GM21447 (cell line): Measurements from ENCODE around the gene PUSL1.
A peak's percentile ranks its signal among the peaks of the same experiment; 100 is the strongest.
"Not testable (repeated sequence)": the region's sequence is repeated elsewhere in the genome, so short reads cannot be mapped to it uniquely, and the experiment has no call there.

Source experiments
- ATAC-seq: cut with Tn5 transposase; IDR thresholded peaks from one replicate; pipeline ENCODE4 v1.9.1; 2021; ENCODE audit not compliant: unreplicated experiment

The PUSL1 gene

DNA sequence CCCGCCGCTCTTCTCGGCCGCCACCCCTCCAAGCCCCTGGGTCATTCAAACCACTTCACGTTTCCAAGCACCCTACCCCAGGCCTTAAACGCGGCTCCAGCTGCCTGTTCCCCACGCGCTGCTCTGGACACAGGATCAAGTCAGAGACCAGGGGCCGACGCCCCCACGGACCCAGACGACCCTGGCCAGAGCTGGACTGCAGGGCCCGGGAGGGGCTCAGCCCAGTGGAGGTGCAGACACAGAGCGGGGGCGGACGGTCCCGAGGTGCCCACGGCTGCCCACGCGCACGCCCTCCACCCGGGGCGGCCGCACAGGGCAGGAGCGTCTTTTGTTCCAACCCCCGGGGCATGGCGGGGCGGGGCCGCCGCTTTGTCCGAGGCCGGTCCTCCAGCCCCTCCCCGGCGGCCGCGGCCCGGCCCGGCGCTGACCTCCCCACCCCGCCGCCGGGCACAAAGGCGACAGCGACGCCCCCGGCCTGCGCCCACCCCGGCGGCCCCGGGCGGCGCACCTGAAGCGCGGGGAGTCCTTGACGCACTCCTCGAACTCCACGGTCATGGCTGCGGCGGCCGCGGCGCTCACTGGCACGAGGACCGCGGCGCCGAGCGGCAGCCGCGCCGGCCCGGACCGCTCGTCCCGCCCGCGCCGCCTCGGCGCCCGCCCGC, 1.0 kb upstream of the PUSL1 start:
- ATAC-seq: peak; percentile 2

DNA sequence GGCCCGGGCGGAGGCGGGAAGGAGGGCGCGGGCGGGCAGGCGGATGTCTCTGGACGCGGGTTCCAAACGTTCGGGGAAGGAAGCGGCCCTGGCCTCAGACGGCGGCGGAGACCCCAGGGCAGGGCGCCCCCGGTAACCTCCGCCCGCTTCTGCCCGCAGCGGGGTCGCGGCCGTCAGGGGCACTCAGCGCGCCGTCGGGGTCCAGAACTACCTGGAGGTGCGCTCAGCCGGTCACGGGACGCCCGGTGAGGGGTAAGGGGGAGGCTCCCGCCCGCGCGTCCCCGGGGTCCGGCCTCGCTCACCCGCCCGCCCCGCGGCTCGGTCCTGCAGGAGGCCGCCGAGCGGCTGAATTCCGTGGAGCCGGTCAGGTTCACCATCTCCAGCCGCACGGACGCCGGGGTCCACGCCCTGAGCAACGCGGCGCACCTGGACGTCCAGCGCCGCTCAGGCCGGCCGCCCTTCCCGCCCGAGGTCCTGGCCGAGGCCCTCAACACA, 406 bp downstream of the PUSL1 start:
- peak; percentile 10 for ATAC-seq

DNA sequence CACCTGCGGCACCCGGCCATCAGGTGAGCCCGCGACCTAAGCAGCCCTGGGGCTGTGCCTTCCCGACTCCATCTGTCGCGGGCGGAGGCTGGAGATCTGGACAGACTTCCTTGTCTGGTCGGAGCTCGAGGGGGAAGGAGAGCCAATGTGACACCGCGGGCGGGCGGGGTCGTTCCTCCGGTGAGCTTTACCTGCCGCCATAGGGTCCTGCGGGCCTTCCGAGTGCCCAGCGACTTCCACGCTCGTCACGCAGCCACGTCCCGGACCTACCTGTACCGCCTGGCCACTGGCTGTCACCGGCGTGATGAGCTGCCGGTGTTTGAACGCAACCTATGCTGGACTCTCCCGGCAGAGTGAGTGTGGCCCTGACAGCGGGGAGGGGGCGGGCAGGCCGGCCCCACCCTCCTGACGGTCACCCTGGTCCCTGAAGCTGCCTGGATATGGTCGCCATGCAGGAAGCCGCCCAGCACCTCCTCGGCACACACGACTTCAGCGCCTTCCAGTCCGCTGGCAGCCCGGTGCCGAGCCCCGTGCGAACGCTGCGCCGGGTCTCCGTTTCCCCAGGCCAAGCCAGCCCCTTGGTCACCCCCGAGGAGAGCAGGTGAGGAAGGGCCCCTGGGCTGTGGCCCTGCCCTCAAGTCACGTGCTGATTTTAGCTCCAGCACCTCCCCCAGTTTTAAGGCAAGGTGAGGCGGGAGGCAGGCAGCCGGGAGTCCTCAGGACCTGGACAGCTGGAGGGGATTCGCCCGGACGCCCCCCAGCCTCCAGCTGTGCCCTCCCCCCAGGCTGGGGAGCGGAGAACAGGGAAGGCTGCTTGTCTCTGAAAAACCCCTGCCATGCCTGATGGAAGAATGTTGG, 1.1 kb downstream of the PUSL1 start:
- no peak for ATAC-seq

DNA sequence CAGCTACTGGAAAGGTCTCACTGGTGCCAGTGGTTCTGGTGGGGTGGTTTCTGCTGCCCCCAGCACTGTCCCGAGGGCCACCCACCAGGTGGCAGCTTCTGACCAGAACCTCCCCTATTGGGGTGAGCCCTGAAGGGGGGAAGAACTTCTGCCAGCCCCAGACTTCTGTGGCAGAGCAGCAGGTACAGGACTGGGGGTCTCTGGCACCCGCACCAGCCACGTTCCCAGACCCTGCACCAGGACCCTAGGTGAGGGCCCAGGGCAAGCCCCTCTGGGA, 1.6 kb downstream of the PUSL1 start:
- ATAC-seq: no peak

DNA sequence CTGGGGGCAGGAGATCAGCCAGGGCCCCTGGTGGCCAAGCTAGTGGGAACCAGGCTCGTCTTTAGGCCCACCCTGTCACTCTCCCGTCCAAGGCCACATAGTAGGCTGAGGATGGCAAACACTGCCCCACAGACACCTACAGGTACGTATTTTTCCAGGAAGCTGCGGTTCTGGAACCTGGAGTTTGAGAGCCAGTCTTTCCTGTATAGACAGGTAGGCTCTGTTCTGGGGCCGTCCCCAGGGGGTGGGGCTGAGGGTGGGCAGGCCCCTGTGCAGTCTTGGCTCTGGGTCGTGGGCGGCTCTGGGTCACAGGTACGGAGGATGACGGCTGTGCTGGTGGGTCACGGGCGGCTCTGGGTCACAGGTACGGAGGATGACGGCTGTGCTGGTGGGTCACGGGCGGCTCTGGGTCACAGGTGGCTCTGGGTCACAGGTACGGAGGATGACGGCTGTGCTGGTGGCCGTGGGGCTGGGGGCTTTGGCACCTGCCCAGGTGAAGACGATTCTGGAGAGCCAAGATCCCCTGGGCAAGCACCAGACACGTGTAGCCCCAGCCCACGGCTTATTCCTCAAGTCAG, 2.2 kb downstream of the PUSL1 start:
- ATAC-seq: no peak

DNA sequence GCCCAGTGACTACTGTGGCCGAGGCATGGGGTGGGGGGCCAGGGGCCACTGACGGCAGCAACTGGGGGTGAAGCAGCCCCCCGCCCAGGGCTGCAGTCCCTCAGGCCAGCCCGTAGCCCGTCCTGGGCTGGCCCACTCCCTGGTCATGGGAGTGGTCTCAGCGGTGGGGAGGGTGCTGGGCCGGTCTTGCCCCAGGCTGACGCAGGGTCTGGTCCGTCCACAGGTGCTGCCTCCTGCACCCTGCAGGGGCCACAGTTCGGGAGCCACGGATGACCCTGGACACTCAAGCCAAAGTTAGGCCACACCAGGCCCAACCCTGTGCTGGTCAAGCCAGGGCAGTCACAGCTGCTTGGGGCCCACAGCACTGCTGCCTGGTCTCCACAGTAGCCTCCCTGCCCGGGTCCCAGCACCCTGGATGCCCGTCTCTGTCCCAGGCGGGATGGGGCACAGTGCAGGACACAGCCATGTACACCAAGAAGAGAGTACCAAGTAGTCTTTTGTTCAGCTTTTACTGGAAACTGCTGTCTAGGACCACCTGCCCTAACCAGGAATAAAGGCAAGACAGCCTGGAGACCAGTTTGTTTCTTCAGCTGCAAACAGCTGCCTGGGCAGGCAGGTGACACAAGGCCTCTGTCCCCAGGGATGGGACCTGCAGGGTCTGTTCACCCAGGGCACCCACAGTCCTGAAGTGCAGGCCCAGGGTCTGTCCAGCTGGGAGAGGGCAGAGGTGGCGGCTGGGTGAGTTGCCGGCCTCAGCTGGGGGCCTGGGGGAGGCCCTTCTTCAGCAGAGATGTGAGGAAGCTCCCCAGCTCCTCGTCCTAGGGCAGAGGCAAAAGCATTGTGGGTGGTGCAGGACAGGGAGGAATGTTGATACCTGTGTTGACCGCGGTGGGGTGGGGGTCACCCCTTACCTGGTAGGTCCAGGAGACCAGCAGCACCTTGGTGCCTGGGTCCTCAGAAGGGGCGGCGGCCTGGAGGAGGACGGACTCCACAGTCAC, 3.0 kb downstream of the PUSL1 start:
- ATAC-seq: no peak

DNA sequence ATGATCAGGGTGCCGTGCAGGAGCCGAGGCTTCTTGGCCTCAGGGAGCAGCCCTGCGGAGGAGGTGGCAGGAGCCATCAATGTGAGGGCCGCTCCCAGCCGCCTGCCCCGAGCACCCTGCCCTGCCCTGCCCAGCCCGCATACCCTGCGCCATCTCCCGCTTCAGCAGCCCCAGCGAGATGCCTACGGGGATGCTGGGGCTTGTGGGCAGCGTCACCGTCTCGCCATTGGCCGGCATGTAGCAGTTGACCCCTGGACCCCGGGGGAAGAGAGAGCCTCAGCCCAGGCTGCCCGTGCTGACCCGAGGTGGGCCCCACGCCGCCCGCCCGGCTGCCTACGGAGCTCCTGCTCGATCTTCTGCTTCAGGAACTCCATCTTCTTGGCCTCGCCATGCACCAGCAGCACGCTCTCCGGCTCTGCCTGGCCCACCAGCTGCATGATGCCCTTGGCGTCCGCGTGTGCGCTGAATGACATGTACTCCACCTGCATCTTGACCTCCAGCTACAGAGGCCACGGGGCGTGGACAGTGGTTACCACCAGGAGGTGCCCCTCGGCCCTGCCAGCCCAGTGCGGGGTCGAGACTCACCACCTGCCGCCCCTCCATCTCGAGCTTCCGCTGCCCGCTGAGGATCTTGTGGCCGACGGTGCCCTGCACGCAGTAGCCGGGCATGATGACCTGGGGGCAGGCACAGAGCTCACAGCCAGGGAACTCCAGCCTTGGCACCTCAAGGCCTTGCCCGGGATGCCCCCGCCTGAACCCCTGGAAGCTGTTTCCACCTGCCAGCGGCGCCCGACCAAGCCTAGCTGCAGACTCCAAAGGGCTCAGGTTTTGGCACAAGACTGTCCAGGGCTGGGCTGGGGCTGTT, 4.3 kb downstream of the PUSL1 start:
- no peak for ATAC-seq

DNA sequence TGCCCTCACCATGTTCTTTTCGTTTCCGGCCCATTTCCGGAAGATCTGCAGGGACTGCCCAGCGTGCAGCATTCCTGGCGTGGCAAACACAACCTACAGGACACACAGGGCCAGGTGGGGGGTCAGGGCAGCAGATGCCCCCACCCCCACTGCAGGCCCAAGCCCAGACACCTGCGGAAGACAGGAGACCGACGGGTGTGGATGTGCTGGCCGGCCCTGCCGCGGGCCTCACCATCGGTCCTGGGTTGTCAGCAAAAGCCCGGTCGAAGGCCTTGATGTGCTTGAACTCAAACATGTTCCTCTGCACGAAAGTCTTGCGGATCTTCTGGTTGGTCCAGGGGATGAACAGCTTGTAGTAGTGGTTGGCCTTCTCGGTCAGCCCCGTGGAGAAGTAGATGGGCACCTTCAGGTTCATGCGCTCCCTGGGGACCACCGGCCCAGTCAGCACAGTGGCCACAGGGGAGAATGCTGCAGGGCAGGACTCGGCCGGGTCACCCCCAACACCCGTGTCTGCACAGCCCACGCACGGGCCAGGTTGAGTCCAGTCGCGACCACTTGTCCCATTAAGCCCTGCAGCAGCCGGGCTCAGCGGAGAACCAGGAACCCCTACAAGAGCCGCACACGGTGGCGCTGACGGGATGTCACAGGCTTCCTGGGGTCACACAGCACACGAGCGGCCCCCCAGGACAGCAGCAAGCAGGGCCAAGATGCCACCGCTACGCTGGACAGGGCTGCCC, 5.3 kb downstream of the PUSL1 start:
- ATAC-seq: no peak

DNA sequence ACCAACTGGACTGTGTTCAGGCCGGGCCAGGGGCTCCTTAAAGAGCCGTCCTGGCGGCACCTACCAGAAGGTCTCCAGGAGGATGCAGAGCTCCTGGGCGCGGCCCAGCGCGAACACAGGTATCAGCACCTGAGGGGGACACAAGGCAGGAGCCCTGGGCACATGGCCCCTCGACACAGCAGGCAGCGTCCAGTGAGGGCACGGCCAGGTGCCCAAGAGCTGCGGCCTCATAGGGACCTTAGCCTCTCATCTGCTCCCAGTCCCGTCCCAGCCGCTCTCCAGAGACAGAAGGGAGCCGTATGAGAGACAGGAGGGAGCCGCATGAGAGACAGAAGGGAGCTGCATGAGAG, 5.8 kb downstream of the PUSL1 start:
- no peak for ATAC-seq

DNA sequence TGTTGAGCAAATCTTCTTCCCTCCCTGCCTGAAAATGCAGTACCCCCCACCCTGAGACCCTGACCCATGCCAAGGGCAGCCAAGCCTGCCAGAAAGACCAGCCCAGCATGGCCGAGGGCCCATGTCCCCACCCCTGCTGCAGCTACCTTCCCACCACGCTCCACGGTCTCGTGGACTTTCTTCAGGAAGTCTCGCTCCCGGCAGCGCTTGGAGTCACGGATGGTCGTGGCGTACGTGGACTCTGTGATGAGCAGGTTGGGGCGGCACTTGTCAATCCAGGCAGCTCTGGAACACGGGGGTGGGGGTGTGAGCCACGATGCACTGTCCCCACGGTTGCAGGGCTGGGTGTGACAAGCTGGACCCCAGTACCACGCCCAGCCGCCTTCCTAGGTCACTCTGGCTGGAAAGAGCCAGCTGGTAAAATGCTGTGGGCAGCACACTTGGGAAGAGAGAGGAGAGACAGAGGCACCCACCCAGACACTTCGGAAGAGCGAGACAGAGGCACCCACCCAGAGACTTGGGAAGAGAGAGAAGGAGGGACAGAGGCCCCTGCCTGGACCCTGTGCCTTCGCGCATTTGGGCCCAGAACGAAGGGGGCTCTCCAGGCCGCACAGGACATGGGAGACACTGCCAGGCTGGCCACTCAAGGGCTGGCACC, 6.4 kb downstream of the PUSL1 start:
- no peak for ATAC-seq

DNA sequence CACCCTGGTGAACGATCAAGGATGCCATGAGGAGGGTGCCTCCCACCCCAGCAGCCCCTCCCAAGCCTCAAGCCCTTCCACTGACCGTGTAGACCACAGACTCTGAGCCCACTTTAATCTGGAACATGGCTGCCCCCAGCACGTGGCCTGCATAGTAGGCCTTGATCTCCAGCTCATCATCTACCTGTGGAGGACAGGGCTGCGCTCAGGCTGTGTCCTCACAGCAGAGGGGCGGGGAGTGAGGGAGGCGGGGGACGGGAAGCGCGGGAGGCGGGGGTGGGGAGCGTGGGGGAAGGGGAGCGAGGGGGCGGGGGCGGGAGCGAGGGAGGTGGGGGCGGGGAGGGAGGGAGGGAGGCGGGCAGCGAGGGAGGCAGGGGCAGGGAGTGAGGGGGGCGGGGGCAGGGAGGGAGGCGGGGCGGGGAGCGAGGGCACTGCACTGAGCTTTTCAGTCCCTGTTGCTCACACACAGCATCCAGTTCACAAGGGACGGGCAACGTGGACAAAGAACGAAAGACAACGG, 7.1 kb downstream of the PUSL1 start:
- ATAC-seq: no peak

DNA sequence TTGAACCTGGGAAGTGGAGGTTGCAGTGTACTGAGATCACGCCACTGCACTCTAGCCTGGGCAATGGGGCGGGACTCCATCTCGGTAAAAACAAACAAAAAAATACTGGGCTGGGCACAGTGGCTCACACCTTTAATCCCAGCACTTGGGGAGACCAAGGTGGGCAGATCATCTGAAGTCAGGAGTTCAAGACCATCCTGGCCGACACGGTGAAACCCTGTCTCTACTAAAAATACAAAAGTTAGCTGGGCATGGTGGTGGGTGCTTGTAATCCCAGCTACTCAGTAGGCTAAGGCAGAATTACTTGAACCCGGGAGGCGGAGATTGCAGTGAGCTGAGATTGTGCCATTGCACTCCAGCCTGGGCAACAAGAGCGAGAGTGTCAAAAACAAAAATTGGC, 7.8 kb downstream of the PUSL1 start:
- not testable (repeated sequence) for ATAC-seq

DNA sequence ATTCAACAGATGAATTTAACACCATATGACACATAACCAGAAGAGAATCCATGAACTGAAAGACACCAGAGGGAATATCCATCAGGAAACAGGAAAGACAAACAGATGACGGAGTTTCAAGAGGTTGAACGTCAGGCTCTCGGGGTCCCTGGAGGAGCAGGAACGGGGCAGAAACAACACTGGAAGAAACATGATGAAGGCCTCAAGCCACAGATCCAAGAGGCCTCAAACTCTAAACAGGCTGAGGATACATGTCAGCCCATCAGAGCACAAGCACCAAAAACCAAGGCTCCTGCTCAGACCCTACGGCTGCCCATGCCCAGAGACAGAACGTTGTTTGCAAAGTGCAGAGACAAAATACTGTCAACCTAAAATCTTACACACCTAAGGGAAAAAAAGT, 9.0 kb downstream of the PUSL1 start:
- no peak for ATAC-seq

DNA sequence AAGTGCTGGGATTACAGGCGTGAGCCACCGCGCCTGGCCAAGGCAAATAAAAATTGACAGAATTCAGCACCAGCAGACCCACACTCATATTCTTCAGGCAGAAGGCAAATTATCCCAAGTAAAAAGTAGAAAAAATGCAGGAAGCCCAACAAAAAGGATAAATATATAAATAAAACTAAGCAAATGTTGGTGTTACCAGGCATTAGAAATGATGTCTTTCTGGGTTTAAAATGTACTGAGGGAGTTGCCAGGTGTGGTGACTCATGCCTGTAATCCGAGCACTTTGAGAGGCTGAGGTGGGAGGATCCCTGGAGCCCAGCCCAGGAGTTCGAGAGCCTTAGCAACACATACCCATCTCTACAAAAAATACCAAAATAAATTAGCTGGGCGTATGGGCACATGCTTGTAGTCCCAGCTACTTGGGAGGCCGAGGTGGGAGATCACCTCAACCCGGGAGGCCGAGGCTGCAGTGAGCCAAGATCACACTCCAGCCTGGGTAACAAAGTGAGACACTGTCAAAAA, 9.8 kb downstream of the PUSL1 start:
- no peak for ATAC-seq

DNA sequence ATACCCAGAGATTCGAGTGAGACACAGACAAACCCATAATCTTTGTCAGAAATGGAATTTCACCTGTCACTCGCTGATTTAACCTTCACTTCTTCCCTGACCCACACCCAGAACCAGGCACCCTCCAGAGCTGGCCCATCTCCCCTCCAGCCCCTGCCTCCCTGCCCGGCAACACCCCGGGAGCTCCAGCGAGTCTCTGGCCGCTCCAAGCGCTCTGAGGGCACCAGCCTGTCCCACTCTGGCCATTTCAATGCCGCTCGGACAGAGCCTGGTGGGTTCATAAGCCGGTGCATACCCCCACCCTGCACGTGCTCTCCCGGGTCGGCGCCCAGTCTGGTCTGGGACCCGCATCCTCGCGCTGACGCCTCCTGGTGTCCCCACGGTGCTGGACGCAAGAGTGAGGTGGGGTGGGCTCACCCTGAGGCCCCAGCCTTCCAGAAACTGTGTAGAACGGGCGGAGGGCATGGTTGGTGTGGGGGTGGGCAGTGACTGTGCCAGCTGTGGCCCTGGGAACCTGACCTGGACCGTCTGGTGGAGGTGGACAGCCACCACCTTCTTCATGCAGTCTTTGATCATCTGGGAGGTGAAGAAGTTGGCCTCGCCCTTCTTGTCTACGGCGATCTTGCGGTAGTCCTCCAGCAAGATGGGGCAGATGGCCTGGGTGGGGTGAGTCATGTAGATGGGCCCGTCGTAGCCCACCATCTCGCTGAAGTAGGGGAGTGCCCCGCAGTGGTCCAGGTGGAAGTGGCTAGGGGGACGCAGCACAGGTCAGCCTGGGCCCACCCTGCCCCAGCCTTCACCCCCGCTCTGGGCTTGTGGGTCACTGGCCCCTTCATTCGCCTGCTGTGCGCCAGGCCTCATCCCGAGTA, 10.6 kb downstream of the PUSL1 start:
- ATAC-seq: no peak

DNA sequence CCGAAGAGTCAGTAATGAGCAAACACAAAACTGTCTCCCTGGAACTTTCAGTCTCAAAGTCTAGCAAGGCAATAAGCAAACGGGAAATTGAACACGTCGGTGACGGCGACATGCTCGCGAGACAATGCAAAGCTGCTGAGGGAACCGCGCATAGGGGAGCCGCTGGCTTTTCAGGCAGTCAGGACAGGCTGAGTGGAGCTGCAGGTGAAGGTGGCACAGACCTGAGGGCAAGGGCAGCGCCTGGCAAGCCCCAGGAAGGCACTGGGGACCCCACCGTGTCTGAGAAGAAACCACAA, 11.2 kb downstream of the PUSL1 start:
- no peak for ATAC-seq

DNA sequence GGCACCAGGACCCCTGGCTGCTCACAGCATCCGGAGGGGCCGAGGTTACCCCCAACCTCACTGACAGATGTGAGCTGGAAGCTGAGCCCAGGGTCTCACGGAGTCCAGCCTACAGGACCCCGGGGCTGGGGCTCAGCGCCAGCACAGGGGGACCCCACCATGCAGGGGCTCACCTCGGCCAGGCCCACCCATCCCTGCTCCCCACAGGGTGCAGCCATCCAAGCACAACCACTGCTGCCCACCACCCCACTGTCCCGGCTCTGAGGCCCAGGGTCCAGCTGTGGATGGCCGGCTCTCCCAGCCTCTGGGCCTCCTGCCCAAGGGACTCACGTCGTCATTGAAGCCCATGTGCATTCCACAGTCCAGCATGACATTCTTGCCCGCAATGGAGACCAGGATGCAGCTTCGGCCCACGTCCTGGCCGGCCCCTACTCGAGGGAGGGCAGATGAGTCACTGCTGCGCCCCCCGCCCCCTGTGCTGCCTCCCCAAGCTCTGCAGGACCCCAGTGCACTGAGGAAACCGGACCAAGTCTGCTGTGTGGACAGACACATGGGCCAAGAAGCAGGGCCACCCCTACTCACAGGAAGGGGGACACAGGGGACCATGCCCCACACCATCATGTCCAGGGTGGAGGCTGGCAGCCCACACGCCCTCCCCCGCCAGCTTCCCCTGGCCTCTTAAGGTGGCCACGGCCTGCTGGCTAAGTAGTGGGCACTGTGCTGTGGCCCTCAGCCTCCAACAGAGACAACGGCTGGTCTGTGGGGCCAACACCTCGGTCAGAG, 12.5 kb downstream of the PUSL1 start:
- no peak for ATAC-seq
